ENCODE measurements around the gene ZSCAN5A. TPM values are rescaled to one million over a fixed set of nuclear protein-coding genes. Genes with fewer than 3 reads are reported as not detected.

Gene ZSCAN5A
- total and polyA plus RNA-seq, 2 donors (not counting 1 experiment from before 2014, with no cell fraction given) = 5.2 to 24.8 TPM

DNA sequence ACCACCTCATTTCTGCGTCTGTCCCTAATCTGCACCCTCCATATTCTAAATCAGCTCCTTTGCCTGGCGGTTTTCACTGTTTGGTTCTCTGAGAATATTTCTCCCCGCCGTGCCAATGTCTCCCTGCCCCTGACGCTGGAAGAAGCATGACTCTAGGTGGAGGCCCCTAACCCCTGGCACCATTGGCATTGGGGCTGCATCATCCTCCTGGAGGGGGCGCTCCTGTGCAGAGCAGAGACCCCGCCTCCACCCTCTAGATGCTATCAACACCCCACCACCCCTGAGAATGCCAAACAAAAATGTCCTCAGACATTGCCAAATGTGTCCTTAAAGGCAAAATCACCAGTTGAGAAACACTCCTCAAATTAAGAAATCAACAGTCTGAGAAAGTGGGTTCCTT lies 123.5 kb downstream of the ZSCAN5A start:
- 87% methylated on average over 6 of the region's 7 CpGs for WGBS (ENCODE audit: insufficient coverage)
- intact Hi-C loops (cut with micrococcal nuclease) = no loop called here
- TF ChIP-seq, protein P1, sequence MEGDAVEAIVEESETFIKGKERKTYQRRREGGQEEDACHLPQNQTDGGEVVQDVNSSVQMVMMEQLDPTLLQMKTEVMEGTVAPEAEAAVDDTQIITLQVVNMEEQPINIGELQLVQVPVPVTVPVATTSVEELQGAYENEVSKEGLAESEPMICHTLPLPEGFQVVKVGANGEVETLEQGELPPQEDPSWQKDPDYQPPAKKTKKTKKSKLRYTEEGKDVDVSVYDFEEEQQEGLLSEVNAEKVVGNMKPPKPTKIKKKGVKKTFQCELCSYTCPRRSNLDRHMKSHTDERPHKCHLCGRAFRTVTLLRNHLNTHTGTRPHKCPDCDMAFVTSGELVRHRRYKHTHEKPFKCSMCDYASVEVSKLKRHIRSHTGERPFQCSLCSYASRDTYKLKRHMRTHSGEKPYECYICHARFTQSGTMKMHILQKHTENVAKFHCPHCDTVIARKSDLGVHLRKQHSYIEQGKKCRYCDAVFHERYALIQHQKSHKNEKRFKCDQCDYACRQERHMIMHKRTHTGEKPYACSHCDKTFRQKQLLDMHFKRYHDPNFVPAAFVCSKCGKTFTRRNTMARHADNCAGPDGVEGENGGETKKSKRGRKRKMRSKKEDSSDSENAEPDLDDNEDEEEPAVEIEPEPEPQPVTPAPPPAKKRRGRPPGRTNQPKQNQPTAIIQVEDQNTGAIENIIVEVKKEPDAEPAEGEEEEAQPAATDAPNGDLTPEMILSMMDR (IDR thresholded peaks at IDR 0.05) = no peak
- no peak for TF ChIP-seq EZH2 (IDR thresholded peaks at IDR 0.05; ENCODE audit: borderline replicate concordance, insufficient read depth, low read depth, low read length, poor library complexity, severe bottlenecking)
- no peaks in the 10 kb centered on the region for H3K79me2 ChIP-seq (ENCODE audit: control insufficient read depth, insufficient read depth, low read length)
- ATAC-seq (ENCODE audit: low read depth) (no peak), DNase-seq (no peak)
- peaks cover 0 to 3% (median 0%) of the 10 kb centered on the region in 4 experiments for H3K27me3 ChIP-seq (replicated peaks in 1 of 4; ENCODE audit: control extremely low read depth in 1 of 4, control insufficient read depth in 3 of 4, insufficient read depth in 4 of 4, low read length in 3 of 4)
- H3K27ac ChIP-seq (ENCODE audit: low read length in 2 of 2) = no peak overlapping the region
- no peak overlapping the region for H3K9ac ChIP-seq (ENCODE audit: low read length)
- no peaks in the 10 kb centered on the region for H4K20me1 ChIP-seq (ENCODE audit: control insufficient read depth, insufficient read depth, low read length, poor library complexity, severe bottlenecking)
- no peak overlapping the region for H3K4me3 Mint-ChIP-seq
- peaks cover 12% of the 10 kb centered on the region for H3K27me3 Mint-ChIP-seq
- no peak overlapping the region for H3K27ac Mint-ChIP-seq
- no peak overlapping the region for H3K4me3 ChIP-seq (ENCODE audit: control extremely low read depth in 1 of 5, extremely low read depth in 1 of 5, insufficient read depth in 1 of 5, low read depth in 2 of 5, low read length in 4 of 5)
- no peaks in the 10 kb centered on the region for H3K9me3 Mint-ChIP-seq (ENCODE audit: insufficient read depth)
- H3K4me1 ChIP-seq (ENCODE audit: control insufficient read depth in 2 of 2, insufficient read depth in 2 of 2, low read length in 2 of 2) = no peaks in the 10 kb centered on the region
- no peaks in the 10 kb centered on the region for H3K36me3 ChIP-seq (replicated peaks in 1 of 2; ENCODE audit: control extremely low read depth in 1 of 2, control insufficient read depth in 1 of 2, extremely low read depth in 1 of 2, insufficient read depth in 2 of 2, low read length in 1 of 2)
- POLR2A ChIA-PET = no interaction called here
- H2AFZ ChIP-seq (ENCODE audit: insufficient read depth, low read depth, low read length, poor library complexity, severe bottlenecking) = no peak overlapping the region
- H3K4me2 ChIP-seq (replicated peaks; ENCODE audit: low read depth, low read length, poor library complexity, severe bottlenecking) = no peak overlapping the region
- CTCF ChIA-PET = no interaction called here
- H3K4me1 Mint-ChIP-seq = no peaks in the 10 kb centered on the region
- no peaks in the 10 kb centered on the region for H3K9me3 ChIP-seq (ENCODE audit: control extremely low read depth in 1 of 3, control insufficient read depth in 2 of 3, insufficient read depth in 1 of 3, low read length in 2 of 3)

- H3K36me3 ChIP-seq (replicated peaks in 1 of 2; ENCODE audit: control extremely low read depth in 1 of 2, control insufficient read depth in 1 of 2, extremely low read depth in 1 of 2, insufficient read depth in 2 of 2, low read length in 1 of 2) = no peaks in the 10 kb centered on the region
- no peaks in the 10 kb centered on the region for H3K9me3 ChIP-seq (ENCODE audit: control extremely low read depth in 1 of 3, control insufficient read depth in 2 of 3, insufficient read depth in 1 of 3, low read length in 2 of 3)
- Mint-ChIP-seq H3K4me1 (no peaks in the 10 kb centered on the region), H3K27ac (no peak overlapping the region), H3K27me3 (peaks cover 22% of the 10 kb centered on the region), H3K9me3 (ENCODE audit: insufficient read depth) (no peaks in the 10 kb centered on the region), H3K4me3 (no peak overlapping the region)
- ATAC-seq (ENCODE audit: low read depth) (no peak), DNase-seq (no peak)
- TF ChIP-seq, protein P1 (IDR thresholded peaks at IDR 0.05) = no peak
- TF ChIP-seq EZH2 (IDR thresholded peaks at IDR 0.05; ENCODE audit: borderline replicate concordance, insufficient read depth, low read depth, low read length, poor library complexity, severe bottlenecking) = no peak
- H4K20me1 ChIP-seq (ENCODE audit: control insufficient read depth, insufficient read depth, low read length, poor library complexity, severe bottlenecking) = no peaks in the 10 kb centered on the region
- no peak overlapping the region for H3K9ac ChIP-seq (ENCODE audit: low read length)
- no peaks in the 10 kb centered on the region for H3K4me1 ChIP-seq (ENCODE audit: control insufficient read depth in 2 of 2, insufficient read depth in 2 of 2, low read length in 2 of 2)
- peaks cover 0 to under 1% (median 0%) of the 10 kb centered on the region in 4 experiments for H3K27me3 ChIP-seq (replicated peaks in 1 of 4; ENCODE audit: control extremely low read depth in 1 of 4, control insufficient read depth in 3 of 4, insufficient read depth in 4 of 4, low read length in 3 of 4)
- H3K4me3 ChIP-seq (ENCODE audit: control extremely low read depth in 1 of 5, extremely low read depth in 1 of 5, insufficient read depth in 1 of 5, low read depth in 2 of 5, low read length in 4 of 5) = no peak overlapping the region
- no peak overlapping the region for H3K27ac ChIP-seq (ENCODE audit: low read length in 2 of 2)
- no peak overlapping the region for H3K4me2 ChIP-seq (replicated peaks; ENCODE audit: low read depth, low read length, poor library complexity, severe bottlenecking)
- intact Hi-C loops (cut with micrococcal nuclease) = no loop called here
- no peaks in the 10 kb centered on the region for H3K79me2 ChIP-seq (ENCODE audit: control insufficient read depth, insufficient read depth, low read length)
- ChIA-PET CTCF (no interaction called here), POLR2A (no interaction called here)
- 87% methylated on average over 17 of the region's 17 CpGs for WGBS (ENCODE audit: insufficient coverage)
- H2AFZ ChIP-seq (ENCODE audit: insufficient read depth, low read depth, low read length, poor library complexity, severe bottlenecking) = no peak overlapping the region
Measured at GRCh38 chr19:56189785-56190184, 124.9 kb downstream of the ZSCAN5A start.

Data from B cell (primary cell).